IPS-20b (cell line): ENCODE data around the gene SEC63.
"Not testable (repeated sequence)": the region's sequence is repeated elsewhere in the genome, so short reads cannot be mapped to it uniquely, and the experiment has no call there.

ENCODE experiments used
- H3K27ac ChIP-seq: one replicate; pipeline ENCODE4 v1.5.1; 2013; ENCODE audit warnings: low read length
- H3K27me3 ChIP-seq: 2 replicates; pipeline ENCODE4 v1.6.1; 2013; ENCODE audit warnings: mild to moderate bottlenecking, low read length, inconsistent platforms; ENCODE audit not compliant: insufficient read depth
- H3K36me3 ChIP-seq: 2 replicates; pipeline ENCODE4 v1.6.1; 2013; ENCODE audit warnings: low read depth, mild to moderate bottlenecking, inconsistent platforms, low read length, moderate library complexity; ENCODE audit not compliant: insufficient read depth
- H3K4me1 ChIP-seq: 2 replicates; pipeline ENCODE4 v1.6.1; 2013; ENCODE audit warnings: mild to moderate bottlenecking, control low read depth, inconsistent platforms, low read length, moderate library complexity; ENCODE audit not compliant: insufficient read depth
- H3K4me3 ChIP-seq: 2 replicates; pipeline ENCODE4 v1.5.1; 2013; ENCODE audit warnings: mild to moderate bottlenecking, low read length, inconsistent platforms
- H3K9ac ChIP-seq: 2 replicates; pipeline ENCODE4 v1.6.1; 2013; ENCODE audit warnings: low read depth, mild to moderate bottlenecking, inconsistent platforms, low read length, moderate library complexity
- H3K9me3 ChIP-seq: 2 replicates; pipeline ENCODE4 v1.6.1; 2013; ENCODE audit warnings: mild to moderate bottlenecking, low read depth, low read length, inconsistent platforms; ENCODE audit not compliant: insufficient read depth

The SEC63 gene

DNA sequence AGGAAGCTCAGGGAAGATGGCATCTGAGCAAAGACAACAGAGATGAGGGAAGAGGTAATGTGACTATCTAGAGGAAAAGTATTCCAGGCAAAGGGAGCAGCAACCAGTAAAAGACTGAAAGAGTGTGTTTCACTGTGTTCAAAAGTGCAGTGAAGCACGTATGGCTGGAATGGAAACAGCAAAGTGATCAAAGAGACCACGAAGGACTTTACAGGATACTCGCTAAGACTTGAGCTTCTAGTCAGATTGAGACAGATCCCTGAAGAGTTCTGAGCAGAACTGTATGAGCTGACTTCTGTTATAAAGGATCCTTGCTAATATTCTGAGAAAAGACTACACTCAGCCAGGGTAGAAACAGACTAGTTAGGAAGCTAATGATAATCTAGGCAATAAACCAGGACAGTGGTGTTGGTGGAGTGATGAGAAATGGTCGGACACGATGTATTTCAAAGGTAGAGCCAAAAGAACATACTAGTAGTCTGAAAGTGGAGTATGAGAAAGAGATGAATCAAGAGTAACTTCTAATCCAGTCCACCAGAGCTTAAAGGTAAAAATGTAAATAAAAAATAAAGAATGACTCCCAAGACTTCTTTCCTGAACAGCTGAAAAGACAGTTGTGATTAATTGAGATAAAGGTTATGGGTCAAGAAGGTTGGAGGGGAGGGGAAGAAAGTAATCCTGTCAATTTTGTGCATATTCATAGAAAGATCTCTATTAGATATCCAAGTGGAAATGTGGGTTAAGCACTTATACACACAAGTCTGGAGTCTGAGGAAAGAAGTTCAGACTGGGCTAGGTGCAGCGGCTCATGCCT is 14.2 kb downstream of the SEC63 start:
- no peak overlapping the region for H3K27ac ChIP-seq
- H3K9ac ChIP-seq, result no peak overlapping the region
- no peaks in the 10 kb centered on the region for H3K36me3 ChIP-seq
- H3K27me3 ChIP-seq, result no peaks in the 10 kb centered on the region
- H3K9me3 ChIP-seq, result no peaks in the 10 kb centered on the region
- no peak overlapping the region for H3K4me3 ChIP-seq
- no peaks in the 10 kb centered on the region for H3K4me1 ChIP-seq

DNA sequence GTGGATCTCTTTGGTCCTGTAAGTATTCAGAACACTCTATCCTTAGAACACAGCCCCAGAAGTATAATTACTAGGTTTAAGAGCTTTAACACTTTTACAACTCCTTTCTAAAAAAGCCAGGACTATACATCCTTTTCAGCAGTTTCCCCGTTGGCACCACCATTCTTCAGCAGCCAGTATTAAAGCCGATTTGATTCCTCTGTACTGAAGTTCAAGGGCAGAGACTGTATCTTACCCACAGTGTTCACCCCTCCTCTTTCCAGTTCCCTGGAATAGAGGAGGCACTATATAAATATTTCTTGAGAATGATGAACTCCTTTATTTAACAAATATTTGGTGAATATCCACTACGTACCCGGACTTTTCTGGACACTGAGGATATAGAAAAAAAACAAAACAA is 15.9 kb downstream of the SEC63 start:
- Histone ChIP-seq H3K9ac (no peak overlapping the region), H3K27me3 (no peaks in the 10 kb centered on the region), H3K9me3 (no peaks in the 10 kb centered on the region), H3K4me1 (no peaks in the 10 kb centered on the region), H3K27ac (no peak overlapping the region), H3K4me3 (no peak overlapping the region), H3K36me3 (no peaks in the 10 kb centered on the region)

GRCh38 chr6:107941627-107942026 is 16.4 kb downstream of the SEC63 start:
- H3K4me1 ChIP-seq, result no peaks in the 10 kb centered on the region
- H3K27me3 ChIP-seq, result no peaks in the 10 kb centered on the region
- no peaks in the 10 kb centered on the region for H3K36me3 ChIP-seq
- H3K4me3 ChIP-seq, result no peak overlapping the region
- H3K27ac ChIP-seq, result no peak overlapping the region
- H3K9me3 ChIP-seq, result no peaks in the 10 kb centered on the region
- H3K9ac ChIP-seq, result no peak overlapping the region

- Histone ChIP-seq H3K9ac (no peak overlapping the region), H3K27ac (no peak overlapping the region), H3K36me3 (no peaks in the 10 kb centered on the region), H3K4me1 (no peaks in the 10 kb centered on the region), H3K9me3 (0 out of 2 replicates have a peak, but pooled peaks cover 2% of the 10 kb centered on the region), H3K27me3 (no peaks in the 10 kb centered on the region), H3K4me3 (no peak overlapping the region)
These were observed 16.8 kb downstream of the SEC63 start for GRCh38 chr6:107941199-107941598.

- H3K9me3 ChIP-seq, result peaks cover 21% of the 10 kb centered on the region
- H3K27ac ChIP-seq, result not testable (repeated sequence)
These were observed 21.1 kb downstream of the SEC63 start for GRCh38 chr6:107936910-107937292.

DNA sequence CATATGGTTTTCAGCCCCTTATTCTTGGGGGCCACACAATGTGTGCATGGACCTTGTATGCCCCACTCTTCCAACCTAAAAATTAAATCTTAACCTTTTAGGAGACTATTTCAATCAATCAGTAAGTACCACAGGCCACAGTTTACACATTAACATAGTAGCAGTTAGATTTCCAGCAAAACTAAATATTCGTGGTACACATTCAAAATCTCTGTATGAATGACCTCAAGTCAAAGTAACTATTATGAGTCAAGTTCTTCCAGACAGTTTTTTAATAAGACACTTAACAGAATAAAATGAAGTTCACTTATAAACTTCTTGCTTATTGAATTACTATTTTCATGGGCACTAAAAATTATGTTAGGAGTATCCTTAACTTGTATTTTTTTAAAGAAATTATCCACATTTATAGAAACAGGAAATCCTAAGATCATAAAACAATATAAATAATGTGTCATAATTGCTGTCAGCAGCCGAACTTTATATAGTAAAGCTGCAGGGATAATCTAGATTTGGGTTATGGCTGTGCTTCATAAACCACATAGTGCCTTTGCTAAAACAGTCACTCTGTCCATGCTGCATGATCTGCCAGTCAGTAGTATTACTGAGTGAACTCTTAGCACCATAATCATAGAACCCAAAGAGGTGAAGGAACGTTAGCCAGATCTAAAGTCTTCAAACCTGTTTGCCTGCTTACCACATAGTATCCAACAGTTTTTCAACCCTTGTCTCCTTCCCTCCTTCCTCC is 21.7 kb downstream of the SEC63 start:
- Histone ChIP-seq H3K9me3 (peaks cover 23% of the 10 kb centered on the region), H3K9ac (no peak overlapping the region), H3K4me3 (no peak overlapping the region), H3K36me3 (0 out of 2 replicates have a peak, but pooled peaks cover 9% of the 10 kb centered on the region), H3K27ac (no peak overlapping the region), H3K4me1 (no peaks in the 10 kb centered on the region), H3K27me3 (no peaks in the 10 kb centered on the region)

More at GRCh38 chr6:107936910-107937292, 21.1 kb downstream of the SEC63 start:
- H3K36me3 ChIP-seq, H3K27me3 ChIP-seq, H3K4me1 ChIP-seq, H3K9ac ChIP-seq, H3K4me3 ChIP-seq: not testable (repeated sequence)

DNA sequence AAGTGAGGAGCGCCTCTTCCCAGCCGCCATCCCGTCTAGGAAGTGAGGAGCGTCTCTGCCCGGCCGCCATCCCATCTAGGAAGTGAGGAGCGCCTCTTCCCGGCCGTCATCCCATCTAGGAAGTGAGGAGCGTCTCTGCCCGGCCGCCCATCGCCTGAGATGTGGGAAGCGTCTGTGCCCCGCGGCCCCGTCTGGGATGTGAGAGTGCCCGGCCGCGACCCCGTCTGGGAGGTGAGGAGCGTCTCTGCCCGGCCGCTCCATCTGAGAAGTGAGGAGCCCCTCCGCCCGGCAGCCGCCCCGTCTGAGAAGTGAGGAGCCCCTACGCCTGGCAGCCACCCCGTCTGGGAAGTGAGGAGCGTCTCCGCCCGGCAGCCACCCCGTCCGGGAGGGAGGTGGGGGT is 23.8 kb downstream of the SEC63 start:
- not testable (repeated sequence) for H3K27me3 ChIP-seq, H3K4me1 ChIP-seq, H3K4me3 ChIP-seq, H3K27ac ChIP-seq, H3K9ac ChIP-seq
- Histone ChIP-seq H3K9me3 (peaks cover 23% of the 10 kb centered on the region), H3K36me3 (peaks cover 12% of the 10 kb centered on the region; the same call in 1 of the 2 replicates)

DNA sequence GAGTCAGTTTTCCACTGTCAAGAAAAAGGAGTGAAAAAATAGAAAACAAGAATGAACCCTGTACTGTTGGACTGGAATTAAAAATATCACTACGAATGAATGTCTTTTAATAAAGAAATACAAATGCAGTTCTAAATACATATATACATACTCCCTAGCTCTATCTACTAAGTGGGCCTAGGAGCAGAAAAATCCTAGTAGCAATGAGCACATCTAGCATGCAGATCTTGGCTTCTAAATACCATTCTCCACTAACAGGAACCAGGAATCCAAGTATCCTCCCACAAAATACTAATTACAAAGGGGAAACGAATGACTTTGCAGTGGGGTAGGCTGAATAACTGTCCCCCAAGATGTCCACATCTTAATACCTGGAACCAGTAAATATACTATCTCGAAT is 25.4 kb downstream of the SEC63 start:
- Histone ChIP-seq H3K9me3 (peaks cover 26% of the 10 kb centered on the region), H3K9ac (no peak overlapping the region), H3K27ac (no peak overlapping the region), H3K4me3 (no peak overlapping the region), H3K36me3 (peaks cover 27% of the 10 kb centered on the region), H3K27me3 (no peaks in the 10 kb centered on the region), H3K4me1 (no peaks in the 10 kb centered on the region)

DNA sequence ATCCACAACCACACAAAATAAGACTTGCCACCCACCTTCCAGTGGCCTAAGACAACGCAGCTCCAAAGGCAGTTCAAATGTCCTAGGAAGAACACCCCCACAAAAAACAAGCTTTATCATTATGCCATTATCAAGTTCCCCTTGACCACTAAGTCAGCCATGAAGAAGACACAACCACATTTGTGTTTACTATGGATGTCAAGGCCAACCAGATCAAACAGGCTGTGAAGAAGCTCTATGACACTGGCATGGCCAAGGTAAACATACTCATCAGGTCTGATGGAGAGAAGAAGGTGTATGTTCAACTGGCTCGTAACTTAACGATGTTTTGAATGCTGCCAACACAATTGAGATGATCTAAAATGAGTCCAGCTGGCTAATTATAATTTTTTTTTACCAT is 26.1 kb downstream of the SEC63 start:
- H3K4me3 ChIP-seq, result no peak overlapping the region
- H3K27me3 ChIP-seq, result no peaks in the 10 kb centered on the region
- no peak overlapping the region for H3K27ac ChIP-seq
- no peak overlapping the region for H3K9ac ChIP-seq
- peaks cover 30% of the 10 kb centered on the region for H3K36me3 ChIP-seq
- H3K9me3 ChIP-seq, result peaks cover 26% of the 10 kb centered on the region
- no peaks in the 10 kb centered on the region for H3K4me1 ChIP-seq

- Histone ChIP-seq H3K27ac (no peak overlapping the region), H3K36me3 (peaks cover 51% of the 10 kb centered on the region), H3K9me3 (peaks cover 33% of the 10 kb centered on the region), H3K4me3 (no peak overlapping the region), H3K4me1 (no peaks in the 10 kb centered on the region), H3K27me3 (no peaks in the 10 kb centered on the region), H3K9ac (no peak overlapping the region)
These were observed 29.0 kb downstream of the SEC63 start for GRCh38 chr6:107928984-107929383.

GRCh38 chr6:107926697-107927544 is 31.1 kb downstream of the SEC63 start:
- not testable (repeated sequence) for H3K27me3 ChIP-seq, H3K27ac ChIP-seq, H3K4me1 ChIP-seq, H3K4me3 ChIP-seq, H3K9ac ChIP-seq
- H3K36me3 ChIP-seq, result peaks cover 62% of the 10 kb centered on the region
- H3K9me3 ChIP-seq, result peaks cover 35% of the 10 kb centered on the region
